HL-60 (cell line): Measurements from ENCODE around the gene LIMS1.

Source experiments
- DNase-seq, 2 experiments: peaks; one replicate each; pipeline ENCODE4 v3.0.0-alpha.2; 2010 to 2020; ENCODE audit warnings: low read depth in 1 of 2, low spot score in 1 of 2
- H3K27ac ChIP-seq: fragments of 250-450 bp; sonication (Bioruptor Pico); replicated peaks from 2 replicates; pipeline ENCODE4 v1.5.1; 2020; ENCODE audit warnings: mild to moderate bottlenecking, moderate library complexity
- H3K27me3 ChIP-seq: fragments of 250-450 bp; sonication (Bioruptor Pico); 2 replicates; pipeline ENCODE4 v1.5.1; 2021; ENCODE audit warnings: mild to moderate bottlenecking, moderate library complexity; ENCODE audit not compliant: insufficient read depth, poor library complexity, severe bottlenecking
- H3K4me3 ChIP-seq: replicated peaks from 2 replicates; pipeline ENCODE4 v1.5.1; 2011; ENCODE audit warnings: mild to moderate bottlenecking, control low read depth, low read length; ENCODE audit not compliant: insufficient read depth
- GABPA ChIP-seq: IDR thresholded peaks from 2 replicates; pipeline ENCODE4 v1.6.1; 2012; ENCODE audit warnings: low read depth
- POLR2AphosphoS5 ChIP-seq: IDR thresholded peaks from 2 replicates; pipeline ENCODE4 v1.6.1; 2012; ENCODE audit warnings: low read depth
- REST ChIP-seq: IDR thresholded peaks from 2 replicates; pipeline ENCODE4 v1.6.1; 2012; ENCODE audit warnings: low read depth; ENCODE audit not compliant: insufficient replicate concordance
- SPI1 ChIP-seq: IDR thresholded peaks from 2 replicates; pipeline ENCODE4 v1.6.1; 2012; ENCODE audit warnings: low read depth, mild to moderate bottlenecking, borderline replicate concordance
- TF ChIP-seq, protein P1 (sequence below): IDR thresholded peaks from one replicate; pipeline ENCODE4 v1.5.1; 2011; ENCODE audit warnings: low read length, control low read depth, inconsistent platforms; ENCODE audit not compliant: insufficient read depth

The LIMS1 gene

GRCh38 chr2:108630567-108631405 lies 96.5 kb downstream of the LIMS1 start:
- TF ChIP-seq GABPA (no peak), POLR2AphosphoS5 (no peak), REST (no peak), SPI1 (no peak)
- TF ChIP-seq, protein P1, sequence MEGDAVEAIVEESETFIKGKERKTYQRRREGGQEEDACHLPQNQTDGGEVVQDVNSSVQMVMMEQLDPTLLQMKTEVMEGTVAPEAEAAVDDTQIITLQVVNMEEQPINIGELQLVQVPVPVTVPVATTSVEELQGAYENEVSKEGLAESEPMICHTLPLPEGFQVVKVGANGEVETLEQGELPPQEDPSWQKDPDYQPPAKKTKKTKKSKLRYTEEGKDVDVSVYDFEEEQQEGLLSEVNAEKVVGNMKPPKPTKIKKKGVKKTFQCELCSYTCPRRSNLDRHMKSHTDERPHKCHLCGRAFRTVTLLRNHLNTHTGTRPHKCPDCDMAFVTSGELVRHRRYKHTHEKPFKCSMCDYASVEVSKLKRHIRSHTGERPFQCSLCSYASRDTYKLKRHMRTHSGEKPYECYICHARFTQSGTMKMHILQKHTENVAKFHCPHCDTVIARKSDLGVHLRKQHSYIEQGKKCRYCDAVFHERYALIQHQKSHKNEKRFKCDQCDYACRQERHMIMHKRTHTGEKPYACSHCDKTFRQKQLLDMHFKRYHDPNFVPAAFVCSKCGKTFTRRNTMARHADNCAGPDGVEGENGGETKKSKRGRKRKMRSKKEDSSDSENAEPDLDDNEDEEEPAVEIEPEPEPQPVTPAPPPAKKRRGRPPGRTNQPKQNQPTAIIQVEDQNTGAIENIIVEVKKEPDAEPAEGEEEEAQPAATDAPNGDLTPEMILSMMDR, result no peak
- Histone ChIP-seq H3K27me3 (no peaks in the 10 kb centered on the region), H3K27ac (no peak overlapping the region), H3K4me3 (no peak overlapping the region)
- no peak for DNase-seq

- no peak overlapping the region for H3K4me3 ChIP-seq
- H3K27me3 ChIP-seq, result no peaks in the 10 kb centered on the region
- TF ChIP-seq, protein P1, result no peak
- TF ChIP-seq POLR2AphosphoS5 (no peak), SPI1 (no peak), REST (no peak), GABPA (no peak)
- DNase-seq, result no peak
- no peak overlapping the region for H3K27ac ChIP-seq
Observed at GRCh38 chr2:108632332-108633160, 98.3 kb downstream of the LIMS1 start.

- H3K27ac ChIP-seq, result no peak overlapping the region
- TF ChIP-seq, protein P1, result no peak
- TF ChIP-seq REST (no peak), POLR2AphosphoS5 (no peak)
- H3K4me3 ChIP-seq, result no peak overlapping the region
- DNase-seq, result no peak
- no peaks in the 10 kb centered on the region for H3K27me3 ChIP-seq
Observed at GRCh38 chr2:108633409-108633808, 99.1 kb downstream of the LIMS1 start.
